Prostate gland (tissue), 2 donors: ENCODE data around the gene AGK. TPM values are rescaled to one million over a fixed set of nuclear protein-coding genes. Genes with fewer than 3 reads are reported as not detected.
"Not testable (repeated sequence)": the region's sequence is repeated elsewhere in the genome, so short reads cannot be mapped to it uniquely, and the experiment has no call there.

Experiments used
- DNase-seq: peaks from one replicate; pipeline ENCODE4 v3.0.0-alpha.2; 2019; ENCODE audit warnings: low spot score
- H3K27ac ChIP-seq, 2 donors: fragments of 200-600 bp; sonication (generic); 2 replicates each; pipeline ENCODE4 v1.5.1; 2017 to 2019
- H3K27me3 ChIP-seq: fragments of 200-600 bp; sonication (generic); replicated peaks from 2 replicates; pipeline ENCODE4 v1.5.1; 2019; ENCODE audit not compliant: insufficient read depth
- H3K36me3 ChIP-seq, 2 donors: fragments of 200-600 bp; sonication (generic); 1 replicate in 1 of 2; 2 replicates in 1 of 2; pipeline versions ENCODE4 v1.5.1 to v1.8.1; 2017 to 2019
- H3K4me1 ChIP-seq: fragments of 200-600 bp; sonication (generic); replicated peaks from 2 replicates; pipeline ENCODE4 v1.5.1; 2019
- H3K4me3 ChIP-seq, 2 donors: fragments of 200-600 bp; sonication (generic); 2 replicates each; pipeline ENCODE4 v1.5.1; 2017 to 2019
- H3K9me3 ChIP-seq: fragments of 200-600 bp; sonication (generic); 2 replicates; pipeline ENCODE4 v1.5.1; 2017
- CTCF ChIP-seq, 4 experiments: fragments of 200-600 bp in 2 of 4; fragments of 450-650 bp in 2 of 4; sonication (generic) in 2 of 4; IDR thresholded peaks; 1 replicate in 3 of 4; 2 replicates in 1 of 4; pipeline ENCODE4 v1.5.1; 2016 to 2019; ENCODE audit warnings: antibody characterized with exemption in 4 of 4, mild to moderate bottlenecking in 2 of 4, moderate library complexity in 2 of 4
- POLR2A ChIP-seq: fragments of 450-650 bp; IDR thresholded peaks from one replicate; pipeline ENCODE4 v1.6.1; 2016; ENCODE audit warnings: antibody characterized with exemption, mild to moderate bottlenecking
- POLR2AphosphoS5 ChIP-seq: sonication (generic); formaldehyde crosslinking; IDR thresholded peaks from one replicate; pipeline ENCODE4 v1.6.1; 2017; ENCODE audit warnings: antibody characterized with exemption
- WGBS: methylation state at CpG from one replicate; pipeline ENCODE4 v1.1.5; 2018; 5-methylcytosine and 5-hydroxymethylcytosine counted together
- intact Hi-C: fragments of 100-400 bp; cut with DNase I; formaldehyde crosslinking; loops from one replicate; pipeline ENCODE4 v1.14.2; 2022
- total RNA-seq, 2 donors: library from RNA; depleted of rRNA; stranded (reverse); fragments of >200 nt; gene quantifications; one replicate each; pipeline ENCODE4 v1.1.0, GENCODE V29; 2016

The AGK gene
- total RNA-seq, 2 donors from 2014 or later, result 19.4 to 26.7 TPM

- intact Hi-C loops, result no loop called here
- Histone ChIP-seq H3K27me3 (no peaks in the 10 kb centered on the region), H3K4me3 (no peak overlapping the region), H3K4me1 (no peaks in the 10 kb centered on the region), H3K9me3 (no peaks in the 10 kb centered on the region), H3K36me3 (no peaks in the 10 kb centered on the region), H3K27ac (no peak overlapping the region)
- DNase-seq, result no peak
- no peak for TF ChIP-seq POLR2AphosphoS5
- no peak for TF ChIP-seq CTCF (IDR thresholded peaks at IDR 0.05)
- no peak for TF ChIP-seq POLR2A
Observed at GRCh38 chr7:141679014-141679413, 127.8 kb downstream of the AGK start.

DNA sequence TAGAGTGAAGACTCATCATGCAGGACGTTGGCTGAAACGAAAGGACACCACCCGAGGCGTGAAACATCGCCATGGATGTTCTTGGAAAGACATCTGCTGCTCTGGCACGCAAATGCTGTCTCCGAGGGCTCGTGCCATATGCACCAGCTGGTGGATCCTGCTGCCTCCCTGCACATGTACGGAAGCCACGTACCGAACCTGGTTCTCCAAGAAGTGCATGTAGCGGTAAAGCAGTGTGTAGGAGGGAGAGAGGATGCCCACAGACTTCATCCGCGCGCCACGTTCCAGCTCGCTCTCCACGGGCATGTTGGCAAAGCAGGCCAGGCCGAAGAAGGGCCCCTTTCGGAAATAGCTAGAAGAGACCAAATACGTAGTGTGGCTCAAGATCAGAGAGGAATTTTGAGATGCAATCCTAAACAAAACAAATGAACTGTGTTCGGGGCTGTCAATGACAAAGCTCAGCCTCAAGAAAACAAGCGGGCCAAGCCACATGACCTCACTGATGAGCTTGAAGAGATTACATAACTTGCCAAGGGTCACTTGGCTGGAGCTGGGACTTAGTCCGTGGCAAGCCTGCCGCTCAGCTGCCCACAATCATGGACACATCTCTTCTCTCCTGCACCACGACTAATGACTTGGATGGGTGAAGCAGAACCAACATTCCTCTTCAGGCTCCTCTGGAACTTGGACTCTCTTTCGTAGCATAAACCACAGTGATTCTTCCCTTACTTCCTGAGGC is 134.2 kb downstream of the AGK start:
- Histone ChIP-seq H3K36me3 (no peaks in the 10 kb centered on the region), H3K4me1 (no peaks in the 10 kb centered on the region), H3K9me3 (no peaks in the 10 kb centered on the region), H3K27me3 (no peaks in the 10 kb centered on the region), H3K27ac (no peak overlapping the region), H3K4me3 (no peak overlapping the region)
- intact Hi-C loops, result no loop called here
- WGBS, result 94% methylated on average over 27 of the region's 27 CpGs
- TF ChIP-seq CTCF (IDR thresholded peaks at IDR 0.05), result no peak
- TF ChIP-seq POLR2AphosphoS5, result no peak
- no peak for TF ChIP-seq POLR2A
- DNase-seq, result no peak

DNA sequence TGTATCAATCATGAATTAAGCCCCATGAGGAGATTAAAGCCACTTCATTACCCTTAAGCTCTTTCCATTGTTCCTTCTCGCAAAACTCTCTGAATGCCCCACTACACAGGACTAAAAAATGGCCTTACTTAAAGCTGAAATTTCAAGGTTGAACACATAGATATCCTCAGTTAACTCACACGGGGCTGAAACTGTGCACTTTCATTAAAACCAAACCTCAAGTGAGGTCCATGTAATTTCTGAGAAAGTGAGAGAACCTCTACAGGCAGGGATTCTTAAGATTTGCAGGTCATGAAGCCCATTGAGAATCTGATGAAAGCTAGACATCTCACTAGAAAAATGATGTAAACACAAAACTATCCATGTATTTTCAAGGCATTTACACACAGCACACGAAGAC is 134.9 kb downstream of the AGK start:
- no peaks in the 10 kb centered on the region for H3K9me3 ChIP-seq
- 95% methylated on average over 3 of the region's 3 CpGs for WGBS
- intact Hi-C loops, result no loop called here
- no peak for DNase-seq
- no peak overlapping the region for H3K4me3 ChIP-seq
- H3K27me3 ChIP-seq, result no peaks in the 10 kb centered on the region
- H3K27ac ChIP-seq, result no peak overlapping the region
- H3K4me1 ChIP-seq, result no peaks in the 10 kb centered on the region
- no peaks in the 10 kb centered on the region for H3K36me3 ChIP-seq
- TF ChIP-seq POLR2A (no peak), POLR2AphosphoS5 (no peak)

DNA sequence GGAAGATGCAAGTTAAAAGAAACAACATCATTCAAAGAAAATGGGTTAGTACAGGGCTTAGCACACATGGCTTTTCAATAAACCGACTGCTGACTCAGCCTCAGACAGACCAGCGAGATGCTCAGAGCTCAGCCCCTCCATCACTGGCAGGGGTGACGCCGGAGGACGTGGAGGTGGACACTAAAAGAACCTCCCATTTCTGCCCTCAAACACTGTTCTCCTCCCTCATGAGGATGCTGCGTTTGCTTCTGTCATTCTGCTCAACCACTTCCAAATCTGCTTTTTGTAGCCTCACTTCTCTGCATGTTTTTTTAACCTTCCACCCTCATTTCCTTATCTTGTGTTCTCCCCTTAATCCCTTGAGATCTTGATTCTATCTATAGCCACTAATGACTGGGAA is 135.5 kb downstream of the AGK start:
- intact Hi-C loops, result no loop called here
- Histone ChIP-seq H3K27me3 (no peaks in the 10 kb centered on the region), H3K27ac (no peak overlapping the region), H3K9me3 (no peaks in the 10 kb centered on the region), H3K36me3 (no peaks in the 10 kb centered on the region), H3K4me3 (no peak overlapping the region), H3K4me1 (no peaks in the 10 kb centered on the region)
- no peak for TF ChIP-seq CTCF (IDR thresholded peaks at IDR 0.05)
- no peak for TF ChIP-seq POLR2AphosphoS5
- TF ChIP-seq POLR2A, result no peak
- no peak for DNase-seq
- 75% methylated on average over 6 of the region's 6 CpGs for WGBS

DNA sequence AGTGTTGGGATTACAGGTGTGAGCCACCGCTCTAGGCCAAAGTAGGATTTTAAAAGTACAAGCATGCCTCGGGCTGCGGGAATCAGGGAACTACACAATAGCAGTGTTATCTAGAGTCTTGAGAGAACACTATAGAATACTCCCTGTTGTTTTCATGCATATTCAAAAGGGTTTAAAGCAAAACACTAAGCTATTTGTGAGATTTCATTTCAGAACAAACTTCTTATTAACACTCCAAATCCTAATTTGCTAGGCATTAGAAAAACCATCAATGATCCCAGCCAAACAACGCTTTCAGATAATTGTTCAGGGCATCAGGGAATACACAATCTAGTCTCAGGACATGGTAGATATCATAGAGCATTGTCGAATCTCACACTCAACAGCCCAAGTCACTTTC is 136.8 kb downstream of the AGK start:
- intact Hi-C loops, result no loop called here
- 98% methylated on average over 5 of the region's 5 CpGs for WGBS
- H3K27me3 ChIP-seq, result no peaks in the 10 kb centered on the region

DNA sequence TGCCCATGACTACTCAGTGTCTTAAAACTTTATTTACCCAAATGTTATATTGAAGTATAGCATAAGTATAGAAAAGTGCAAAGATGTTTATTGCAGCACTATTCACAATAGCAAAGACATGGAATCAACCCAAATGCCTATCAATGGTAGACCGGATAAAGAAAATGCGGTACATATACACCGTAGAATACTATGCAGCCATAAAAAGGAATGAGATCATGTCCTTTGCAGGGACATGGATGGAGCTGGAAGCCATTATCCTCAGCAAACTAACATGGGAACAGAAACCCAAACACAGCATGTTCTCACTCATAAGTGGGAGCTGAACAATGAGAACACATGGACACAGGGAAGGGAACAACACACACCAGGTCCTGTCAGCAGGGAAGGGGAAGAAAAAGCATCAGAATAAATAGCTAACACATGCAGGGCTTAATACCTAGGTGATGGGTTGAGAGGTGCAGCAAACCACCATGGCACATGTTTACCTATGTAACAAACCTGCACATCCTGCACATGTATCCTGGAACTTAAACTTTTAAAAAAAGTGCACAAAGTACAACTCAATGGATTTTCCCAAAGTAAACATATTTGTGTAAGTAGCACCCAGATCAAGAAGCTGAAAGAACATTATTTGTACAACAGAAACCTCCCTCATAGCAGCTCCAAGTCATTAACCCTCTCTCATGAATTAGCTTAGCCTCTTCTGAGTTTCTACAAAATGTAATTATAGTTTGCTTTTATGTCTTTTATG is 138.0 kb downstream of the AGK start:
- H3K9me3 ChIP-seq, H3K4me3 ChIP-seq, H3K4me1 ChIP-seq, H3K27me3 ChIP-seq, intact Hi-C loops, DNase-seq, H3K27ac ChIP-seq, H3K36me3 ChIP-seq: not testable (repeated sequence)
- WGBS, result 94% methylated on average over 3 of the region's 3 CpGs

More for the DNA sequence above, 136.8 kb downstream of the AGK start:
- Histone ChIP-seq H3K4me3 (no peak overlapping the region), H3K4me1 (no peaks in the 10 kb centered on the region), H3K36me3 (no peaks in the 10 kb centered on the region), H3K9me3 (no peaks in the 10 kb centered on the region), H3K27ac (no peak overlapping the region)
- DNase-seq, result no peak
- TF ChIP-seq CTCF (IDR thresholded peaks at IDR 0.05) (no peak), POLR2AphosphoS5 (no peak), POLR2A (no peak)
